Stimulated activated memory B cell treated with anti-CD40 and anti-IgM and Interleukin-4, amounts not matched to agents 10 μg/mL and 1 μg/mL and 100 μg/mL, for 72 hours (primary cell): ENCODE results near the gene DCTN2.
"Not testable (repeated sequence)": the region's sequence is repeated elsewhere in the genome, so short reads cannot be mapped to it uniquely, and the experiment has no call there.

Source experiments
- ATAC-seq: fragments of 150-1000 bp; cut with Tn5 transposase; 2 replicates; pipeline ENCODE4 v1.10.0; 2021
- H3K27ac Mint-ChIP-seq: one replicate; pipeline ENCODE4 v1.8.0; 2022; ENCODE audit warnings: mild to moderate bottlenecking, mixed read lengths
- H3K27me3 Mint-ChIP-seq: one replicate; pipeline ENCODE4 v1.8.0; 2022; ENCODE audit warnings: mixed read lengths
- H3K36me3 Mint-ChIP-seq: one replicate; pipeline ENCODE4 v1.8.0; 2022; ENCODE audit warnings: mixed read lengths
- H3K4me1 Mint-ChIP-seq: one replicate; pipeline ENCODE4 v1.8.0; 2022; ENCODE audit warnings: mixed read lengths
- H3K4me3 Mint-ChIP-seq: one replicate; pipeline ENCODE4 v1.8.0; 2022; ENCODE audit warnings: mild to moderate bottlenecking, moderate library complexity, mixed read lengths
- H3K9me3 Mint-ChIP-seq: one replicate; pipeline ENCODE4 v1.8.0; 2022; ENCODE audit warnings: mixed read lengths

DCTN2 gene

GRCh38 chr12:57582440-57582839, 35.4 kb upstream of the DCTN2 start:
- Mint-ChIP-seq H3K36me3 (no peaks in the 10 kb centered on the region), H3K9me3 (no peaks in the 10 kb centered on the region)

GRCh38 chr12:57581802-57582201, 34.8 kb upstream of the DCTN2 start:
- Mint-ChIP-seq H3K9me3 (no peaks in the 10 kb centered on the region), H3K36me3 (no peaks in the 10 kb centered on the region), H3K27ac (no peak overlapping the region), H3K4me1 (peaks cover 7% of the 10 kb centered on the region), H3K4me3 (no peak overlapping the region), H3K27me3 (peaks cover 25% of the 10 kb centered on the region)
- ATAC-seq = no peak

More at GRCh38 chr12:57582440-57582839, 35.4 kb upstream of the DCTN2 start:
- H3K4me3 Mint-ChIP-seq = no peak overlapping the region
- peaks cover 25% of the 10 kb centered on the region for H3K27me3 Mint-ChIP-seq
- peaks cover 7% of the 10 kb centered on the region for H3K4me1 Mint-ChIP-seq
- no peak for ATAC-seq
- no peak overlapping the region for H3K27ac Mint-ChIP-seq

- no peak overlapping the region for H3K27ac Mint-ChIP-seq
- ATAC-seq = no peak
- H3K9me3 Mint-ChIP-seq = no peaks in the 10 kb centered on the region
- H3K4me1 Mint-ChIP-seq = peaks cover 7% of the 10 kb centered on the region
- H3K4me3 Mint-ChIP-seq = no peak overlapping the region
- no peaks in the 10 kb centered on the region for H3K36me3 Mint-ChIP-seq
- peaks cover 25% of the 10 kb centered on the region for H3K27me3 Mint-ChIP-seq
Measured at GRCh38 chr12:57580466-57580795, 33.4 kb upstream of the DCTN2 start.

- Mint-ChIP-seq H3K36me3 (no peaks in the 10 kb centered on the region), H3K4me1 (peaks cover 7% of the 10 kb centered on the region), H3K4me3 (no peak overlapping the region), H3K27ac (no peak overlapping the region), H3K9me3 (no peaks in the 10 kb centered on the region), H3K27me3 (peaks cover 25% of the 10 kb centered on the region)
- ATAC-seq = no peak
Measured at GRCh38 chr12:57579677-57580465, 32.9 kb upstream of the DCTN2 start.

- Mint-ChIP-seq H3K36me3 (no peaks in the 10 kb centered on the region), H3K27me3 (peaks cover 25% of the 10 kb centered on the region), H3K4me3 (no peak overlapping the region), H3K9me3 (no peaks in the 10 kb centered on the region), H3K4me1 (peaks cover 7% of the 10 kb centered on the region), H3K27ac (no peak overlapping the region)
- ATAC-seq = no peak
Measured at GRCh38 chr12:57579011-57579410, 32.0 kb upstream of the DCTN2 start.

- H3K36me3 Mint-ChIP-seq = no peaks in the 10 kb centered on the region
- H3K27me3 Mint-ChIP-seq = peaks cover 20% of the 10 kb centered on the region
- no peaks in the 10 kb centered on the region for H3K9me3 Mint-ChIP-seq
- H3K4me3 Mint-ChIP-seq = no peak overlapping the region
- H3K4me1 Mint-ChIP-seq = peaks cover 3% of the 10 kb centered on the region
- H3K27ac Mint-ChIP-seq = no peak overlapping the region
- no peak for ATAC-seq
Measured at GRCh38 chr12:57577981-57578758, 31.2 kb upstream of the DCTN2 start.

- Mint-ChIP-seq H3K9me3 (no peaks in the 10 kb centered on the region), H3K27ac (no peak overlapping the region), H3K4me1 (no peaks in the 10 kb centered on the region), H3K4me3 (no peak overlapping the region), H3K36me3 (no peaks in the 10 kb centered on the region), H3K27me3 (peaks cover 14% of the 10 kb centered on the region)
- ATAC-seq = no peak
Measured at GRCh38 chr12:57576613-57577160, 29.7 kb upstream of the DCTN2 start.

GRCh38 chr12:57575771-57576612, 29.0 kb upstream of the DCTN2 start:
- Mint-ChIP-seq H3K9me3 (no peaks in the 10 kb centered on the region), H3K27ac (no peak overlapping the region), H3K4me3 (no peak overlapping the region), H3K4me1 (no peaks in the 10 kb centered on the region), H3K27me3 (peaks cover 8% of the 10 kb centered on the region), H3K36me3 (no peaks in the 10 kb centered on the region)
- no peak for ATAC-seq

GRCh38 chr12:57574795-57575194, 27.8 kb upstream of the DCTN2 start:
- no peaks in the 10 kb centered on the region for H3K36me3 Mint-ChIP-seq
- H3K4me1 Mint-ChIP-seq = no peaks in the 10 kb centered on the region
- H3K27ac Mint-ChIP-seq = no peak overlapping the region
- H3K27me3 Mint-ChIP-seq = peaks cover 2% of the 10 kb centered on the region
- no peak for ATAC-seq
- H3K4me3 Mint-ChIP-seq = no peak overlapping the region
- no peaks in the 10 kb centered on the region for H3K9me3 Mint-ChIP-seq

GRCh38 chr12:57571926-57572762, 25.2 kb upstream of the DCTN2 start:
- Mint-ChIP-seq H3K36me3 (no peaks in the 10 kb centered on the region), H3K4me3 (no peak overlapping the region), H3K27ac (no peak overlapping the region), H3K4me1 (no peaks in the 10 kb centered on the region), H3K27me3 (peaks cover 18% of the 10 kb centered on the region), H3K9me3 (no peaks in the 10 kb centered on the region)
- no peak for ATAC-seq

- H3K9me3 Mint-ChIP-seq, H3K27ac Mint-ChIP-seq, ATAC-seq, H3K4me3 Mint-ChIP-seq, H3K36me3 Mint-ChIP-seq, H3K4me1 Mint-ChIP-seq: not testable (repeated sequence)
- peaks cover 18% of the 10 kb centered on the region for H3K27me3 Mint-ChIP-seq
Measured at GRCh38 chr12:57570438-57570837, 23.4 kb upstream of the DCTN2 start.

- ATAC-seq = no peak
- Mint-ChIP-seq H3K9me3 (no peaks in the 10 kb centered on the region), H3K4me3 (no peak overlapping the region), H3K27ac (no peak overlapping the region), H3K36me3 (no peaks in the 10 kb centered on the region), H3K4me1 (no peaks in the 10 kb centered on the region), H3K27me3 (peaks cover 23% of the 10 kb centered on the region)
Measured at GRCh38 chr12:57569858-57570257, 22.9 kb upstream of the DCTN2 start.

GRCh38 chr12:57568838-57569237, 21.8 kb upstream of the DCTN2 start:
- ATAC-seq = no peak
- Mint-ChIP-seq H3K27me3 (peaks cover 33% of the 10 kb centered on the region), H3K4me3 (no peak overlapping the region), H3K9me3 (no peaks in the 10 kb centered on the region), H3K27ac (no peak overlapping the region), H3K36me3 (no peaks in the 10 kb centered on the region), H3K4me1 (no peaks in the 10 kb centered on the region)

GRCh38 chr12:57564178-57564740, 17.3 kb upstream of the DCTN2 start:
- Mint-ChIP-seq H3K4me3 (no peak overlapping the region), H3K36me3 (no peaks in the 10 kb centered on the region), H3K9me3 (no peaks in the 10 kb centered on the region), H3K4me1 (no peaks in the 10 kb centered on the region), H3K27ac (no peak overlapping the region), H3K27me3 (peaks cover 42% of the 10 kb centered on the region)
- no peak for ATAC-seq
